Heart right ventricle (tissue), 16 donors: ENCODE data around the gene SLC18A2. TPM values are rescaled to one million over a fixed set of nuclear protein-coding genes. Genes with fewer than 3 reads are reported as not detected.
"Not testable (repeated sequence)": the region's sequence is repeated elsewhere in the genome, so short reads cannot be mapped to it uniquely, and the experiment has no call there.

Experiments used
- ATAC-seq, 8 donors: fragments of 200-7000 bp; cut with Tn5 transposase; one replicate each; pipeline ENCODE4 v1.9.1; 2020; ENCODE audit warnings: mild to moderate bottlenecking in 8 of 8, moderate library complexity in 8 of 8, moderate number of reproducible peaks in 1 of 8
- DNase-seq, 2 donors: peaks; one replicate each; pipeline ENCODE4 v3.0.0-alpha.2; 2020
- H3K27ac ChIP-seq, 10 donors: fragments of 200-600 bp; sonication (generic) in 2 of 10; one replicate each; pipeline versions ENCODE4 v1.5.0 to v1.8.0; 2020 to 2022; ENCODE audit warnings: mild to moderate bottlenecking in 3 of 10
- H3K27me3 ChIP-seq, 7 donors: fragments of 200-600 bp; one replicate each; pipeline ENCODE4 v1.8.0; 2021 to 2022; ENCODE audit warnings: mild to moderate bottlenecking in 2 of 7
- H3K36me3 ChIP-seq, 9 donors: fragments of 200-600 bp; sonication (generic) in 1 of 9; one replicate each; pipeline versions ENCODE4 v1.5.0 to v1.8.0; 2020 to 2022; ENCODE audit warnings: mild to moderate bottlenecking in 2 of 9
- H3K4me1 ChIP-seq, 9 donors: fragments of 200-600 bp; sonication (generic) in 1 of 9; one replicate each; pipeline versions ENCODE4 v1.5.0 to v1.8.0; 2020 to 2022; ENCODE audit warnings: mild to moderate bottlenecking in 4 of 9
- H3K4me3 ChIP-seq, 10 donors: fragments of 200-600 bp; sonication (generic) in 2 of 10; one replicate each; pipeline versions ENCODE4 v1.5.0 to v1.8.0; 2020 to 2022; ENCODE audit warnings: mild to moderate bottlenecking in 7 of 10, moderate library complexity in 2 of 10
- H3K9me3 ChIP-seq, 11 donors: fragments of 200-600 bp in 10 of 11; sonication (generic) in 2 of 11; one replicate each; pipeline versions ENCODE4 v1.5.0 to v1.8.0; 2013 to 2022; ENCODE audit warnings: mild to moderate bottlenecking in 2 of 11, control low read depth in 1 of 11, moderate library complexity in 1 of 11
- CTCF ChIP-seq, 9 donors: fragments of 200-600 bp; sonication (generic) in 2 of 9; IDR thresholded peaks; one replicate each; pipeline versions ENCODE4 v1.5.0 to v1.8.0; 2021 to 2022; ENCODE audit warnings: antibody characterized with exemption in 9 of 9, mild to moderate bottlenecking in 5 of 9, moderate library complexity in 1 of 9
- WGBS, 2 donors: extraction: QIAGEN DNeasy Blood & Tissue Kit; methylation state at CpG; one replicate each; pipeline ENCODE4 v1.1.7; 2013; ENCODE audit warnings: inconsistent platforms in 1 of 2; 5-methylcytosine and 5-hydroxymethylcytosine counted together
- intact Hi-C, 10 donors: fragments of 100-400 bp; cut with DNase I; formaldehyde crosslinking; loops; one replicate each; pipeline versions ENCODE4 v1.11.1 to v1.14.2; 2022
- polyA plus RNA-seq, 2 donors: library from polyadenylated mRNA; stranded (reverse); fragments of 200-250 nt; gene quantifications; one replicate each; pipeline ENCODE4 v1.2.3, GENCODE V29; 2013
- total RNA-seq, 10 donors: library from RNA; stranded (reverse); fragmentation: NEBNext Ultra II Directional in 3 of 10; extraction: Animal tissue kit (Norgen Biotek cat#: 25700) in 3 of 10; gene quantifications; one replicate each; pipeline versions ENCODE4 v1.2.1 to v1.2.4, GENCODE V29; 2021 to 2023
- donor health status: Arrhythmogenic right ventricular cardiomyopathy.
- donor health status: ischemic (EF 13 %, LVEDD 7.1; RV severe dilation, severe dysfunction).
- donor health status: healthy with polysubstance abuse.
- donor health status: DM: no; HTN: yes; CAD: no.
- donor health status: DM: no; HTN: no; CAD: no.
- donor health status: ischemic (EF 25% LVEDD 6.9; RV normal size, moderate dysfunction).
- donor health status: ischemic (EF 25% LVEDD 5.7; RV mildly dilated, moderate dysfunction).
- donor health status: healthy.
- donor health status: DM: yes; HTN: yes; CAD: no.
- donor health status: Ischemic cardiomyopathy.
- donor health status: ischemic (EF 35%, LVEDD 5.7; RV mildly dilated, moderate dysfunction).
- donor health status: nonischemic (EF 11% LVEDD 7.7; RV severe dilation, severe dysfunction).
- donor health status: DM: yes; HTN: yes; CAD: no.
- donor health status: PGD.
- donor health status: ischemic (EF 29% LVEDD 5.4; RV normal size, mild dysfunction).
- donor health status: nonischemic (EF 23%, LVEDD 6.1; RV moderate dilation, normal function).

Gene SLC18A2
- total and polyA plus RNA-seq, 12 donors, result 0.07 to 0.47 (median 0.18) TPM; not detected in 1

- H3K27me3 ChIP-seq, result no peaks in the 10 kb centered on the region
- no peak overlapping the region for H3K4me3 ChIP-seq
- H3K4me1 ChIP-seq, result peaks cover 0 to 15% (median 0%) of the 10 kb centered on the region in 9 donors
- intact Hi-C loops, result no loop called here
- H3K9me3 ChIP-seq, result peaks cover 0 to 11% (median 5%) of the 10 kb centered on the region in 11 donors
- no peak overlapping the region for H3K27ac ChIP-seq
- ATAC-seq (no peak), DNase-seq (no peak)
- WGBS, 2 donors, result 97 to 100% methylated on average over 2 of the region's 2 CpGs
- TF ChIP-seq CTCF (IDR thresholded peaks at IDR 0.05), result no peak
- peaks cover 0 to 7% (median under 1%) of the 10 kb centered on the region in 9 donors for H3K36me3 ChIP-seq
These were observed 53.8 kb downstream of the SLC18A2 start for GRCh38 chr10:117294735-117295134.

GRCh38 chr10:117298219-117298618, 57.3 kb downstream of the SLC18A2 start:
- Histone ChIP-seq H3K27me3 (no peaks in the 10 kb centered on the region), H3K36me3 (no peaks in the 10 kb centered on the region), H3K4me3 (no peak overlapping the region), H3K9me3 (peaks cover 0 to 27% (median 5%) of the 10 kb centered on the region in 11 donors), H3K4me1 (peaks cover 0 to 5% (median 0%) of the 10 kb centered on the region in 9 donors), H3K27ac (no peak overlapping the region)
- ATAC-seq (no peak), DNase-seq (no peak)
- intact Hi-C loops, result no loop called here
- TF ChIP-seq CTCF (IDR thresholded peaks at IDR 0.05), result no peak
- WGBS, 2 donors, result 83 to 94% methylated on average over 1 of the region's 1 CpG

- TF ChIP-seq CTCF (IDR thresholded peaks at IDR 0.05), result no peak
- Histone ChIP-seq H3K4me1 (no peaks in the 10 kb centered on the region), H3K36me3 (peaks cover 0 to under 1% (median 0%) of the 10 kb centered on the region in 9 donors), H3K27me3 (no peaks in the 10 kb centered on the region), H3K27ac (no peak overlapping the region), H3K9me3 (peaks cover 0 to 31% (median 5%) of the 10 kb centered on the region in 11 donors), H3K4me3 (no peak overlapping the region)
- intact Hi-C loops, result no loop called here
- ATAC-seq, result no peak
- no peak for DNase-seq
These were observed 58.5 kb downstream of the SLC18A2 start for GRCh38 chr10:117299435-117299834.

GRCh38 chr10:117300671-117301070, 59.8 kb downstream of the SLC18A2 start:
- Histone ChIP-seq H3K36me3 (peaks cover 0 to 5% (median 0%) of the 10 kb centered on the region in 9 donors), H3K27ac (no peak overlapping the region), H3K4me3 (no peak overlapping the region), H3K9me3 (peaks cover 0 to 31% (median 5%) of the 10 kb centered on the region in 11 donors), H3K4me1 (no peaks in the 10 kb centered on the region), H3K27me3 (no peaks in the 10 kb centered on the region)
- DNase-seq, result no peak
- 96 to 98% methylated on average over 1 of the region's 1 CpG for WGBS, 2 donors
- no peak for TF ChIP-seq CTCF (IDR thresholded peaks at IDR 0.05)
- no peak for ATAC-seq
- intact Hi-C loops, result no loop called here

GRCh38 chr10:117303451-117303850, 62.5 kb downstream of the SLC18A2 start:
- H3K4me3 ChIP-seq, ATAC-seq, H3K36me3 ChIP-seq, DNase-seq, H3K27ac ChIP-seq, intact Hi-C loops, H3K4me1 ChIP-seq, H3K27me3 ChIP-seq: not testable (repeated sequence)
- peaks cover 0 to 31% (median 5%) of the 10 kb centered on the region in 11 donors for H3K9me3 ChIP-seq
- 96 to 97% methylated on average over 3 of the region's 3 CpGs for WGBS, 2 donors
